OCI-LY3 (cell line): Measurements from ENCODE around the gene ZNF555.

Experiments used
- H2AFZ ChIP-seq: fragments of 200-600, 300-600 bp; shearing (Covaris generic); 2 replicates; pipeline ENCODE4 v1.6.0; 2014; ENCODE audit warnings: antibody characterized with exemption, low read depth, low read length
- H3K27ac ChIP-seq: fragments of 200-600, 300-600 bp; sonication (generic); 2 replicates; pipeline ENCODE4 v1.5.1; 2014; ENCODE audit warnings: mild to moderate bottlenecking, low read length, moderate library complexity, mixed read lengths
- H3K27me3 ChIP-seq: fragments of 200-600, 300-600 bp; sonication (generic); 2 replicates; pipeline ENCODE4 v1.6.1; 2014; ENCODE audit warnings: low read depth, low read length, mixed read lengths
- H3K36me3 ChIP-seq: fragments of 200-600, 300-600 bp; sonication (generic); replicated peaks from 2 replicates; pipeline ENCODE3; 2014; ENCODE audit warnings: low read depth, low read length, mixed read lengths
- H3K4me1 ChIP-seq: fragments of 300-600, 200-600 bp; sonication (generic); 2 replicates; pipeline ENCODE4 v1.6.1; 2014; ENCODE audit warnings: low read length, mixed read lengths
- H3K4me2 ChIP-seq: fragments of 200-600, 300-600 bp; sonication (generic); 2 replicates; pipeline ENCODE4 v1.6.1; 2014; ENCODE audit warnings: low read length, mixed read lengths
- H3K4me3 ChIP-seq: fragments of 300-600, 200-600 bp; sonication (generic); 2 replicates; pipeline ENCODE4 v1.5.1; 2014; ENCODE audit warnings: antibody characterized with exemption, mild to moderate bottlenecking, low read length, moderate library complexity
- H3K79me2 ChIP-seq: fragments of 300-600, 200-600 bp; shearing (Covaris generic); 2 replicates; pipeline ENCODE4 v1.6.1; 2014; ENCODE audit warnings: mild to moderate bottlenecking, low read length, mixed read lengths
- H3K9ac ChIP-seq: fragments of 300-600, 200-600 bp; shearing (Covaris generic); 2 replicates; pipeline ENCODE4 v1.6.0; 2014; ENCODE audit warnings: mild to moderate bottlenecking, low read length, moderate library complexity
- H3K9me3 ChIP-seq: fragments of 200-600, 300-600 bp; shearing (Covaris generic); 2 replicates; pipeline ENCODE4 v1.6.1; 2014; ENCODE audit warnings: low read length, mixed read lengths; ENCODE audit not compliant: insufficient read depth
- H4K20me1 ChIP-seq: fragments of 200-600, 300-600 bp; sonication (generic); 2 replicates; pipeline ENCODE4 v1.6.1; 2016; ENCODE audit warnings: low read length, mixed read lengths; ENCODE audit not compliant: insufficient read depth
- CTCF ChIP-seq: fragments of 200-600, 300-600 bp; sonication (generic); IDR thresholded peaks from 2 replicates; pipeline ENCODE4 v1.5.1; 2014; ENCODE audit warnings: antibody characterized with exemption, low read length, low read depth
- EZH2phosphoT487 ChIP-seq: fragments of 200-600 bp; shearing (Covaris generic); IDR thresholded peaks from 2 replicates; pipeline ENCODE4 v1.6.1; 2018; ENCODE audit warnings: antibody characterized with exemption, mixed run types, low read depth

Gene ZNF555

GRCh38 chr19:2841855-2842574 lies 740 bp downstream of the ZNF555 start:
- Histone ChIP-seq H3K4me1 (peaks cover 9% of the 10 kb centered on the region), H2AFZ (peak overlapping the region; percentile 4; the same call in 1 of the 2 replicates), H3K9me3 (peaks cover 3% of the 10 kb centered on the region; the same call in 1 of the 2 replicates), H3K36me3 (peaks cover 22% of the 10 kb centered on the region), H3K4me3 (peak overlapping the region; percentile 84), H3K27ac (0 out of 2 replicates have a peak overlapping the region, but pooled peaks have one; percentile 2), H3K4me2 (peak overlapping the region; percentile 99), H3K27me3 (no peaks in the 10 kb centered on the region), H3K9ac (peak overlapping the region; percentile 75), H3K79me2 (peaks cover 9% of the 10 kb centered on the region), H4K20me1 (no peaks in the 10 kb centered on the region)
- TF ChIP-seq EZH2phosphoT487, result no peak
- no peak for TF ChIP-seq CTCF

GRCh38 chr19:2845107-2845506 lies 3.8 kb downstream of the ZNF555 start:
- Histone ChIP-seq H3K4me2 (no peak overlapping the region), H3K27ac (no peak overlapping the region), H3K27me3 (no peaks in the 10 kb centered on the region), H3K36me3 (peaks cover 39% of the 10 kb centered on the region), H3K4me3 (no peak overlapping the region), H3K4me1 (peaks cover 9% of the 10 kb centered on the region), H3K9ac (no peak overlapping the region), H3K79me2 (peaks cover 9% of the 10 kb centered on the region), H3K9me3 (peaks cover 16% of the 10 kb centered on the region), H2AFZ (no peak overlapping the region), H4K20me1 (no peaks in the 10 kb centered on the region)
- no peak for TF ChIP-seq EZH2phosphoT487
- no peak for TF ChIP-seq CTCF

GRCh38 chr19:2846180-2846894 lies 5.1 kb downstream of the ZNF555 start:
- Histone ChIP-seq H3K79me2 (peaks cover 9% of the 10 kb centered on the region), H3K27ac (no peak overlapping the region), H3K4me2 (no peak overlapping the region)

More at GRCh38 chr19:2846180-2846894, 5.1 kb downstream of the ZNF555 start:
- H3K36me3 ChIP-seq, result peaks cover 50% of the 10 kb centered on the region
- H3K9ac ChIP-seq, result no peak overlapping the region
- TF ChIP-seq EZH2phosphoT487 (no peak), CTCF (no peak)
- H4K20me1 ChIP-seq, result no peaks in the 10 kb centered on the region
- H3K9me3 ChIP-seq, result peaks cover 23% of the 10 kb centered on the region
- H2AFZ ChIP-seq, result no peak overlapping the region
- H3K27me3 ChIP-seq, result no peaks in the 10 kb centered on the region
- H3K4me1 ChIP-seq, result peaks cover 9% of the 10 kb centered on the region
- no peak overlapping the region for H3K4me3 ChIP-seq
